HPDE6-E6E7 (cell line): ENCODE data around the gene CALD1.

Experiments used
- DNase-seq: peaks from one replicate; pipeline ENCODE4 v3.0.0; 2011; ENCODE audit warnings: missing footprints; ENCODE audit errors: extremely low spot score

The CALD1 gene

GRCh38 chr7:134925766-134926165, 146.3 kb downstream of the CALD1 start:
- no peak for DNase-seq

- no peak for DNase-seq
Observed at GRCh38 chr7:134926396-134926795, 147.0 kb downstream of the CALD1 start.

GRCh38 chr7:134927076-134927475, 147.6 kb downstream of the CALD1 start:
- DNase-seq: no peak

- DNase-seq: no peak
Observed at GRCh38 chr7:134927723-134928122, 148.3 kb downstream of the CALD1 start.

- no peak for DNase-seq
Observed at GRCh38 chr7:134928554-134928953, 149.1 kb downstream of the CALD1 start.

- no peak for DNase-seq
Observed at GRCh38 chr7:134931487-134931886, 152.1 kb downstream of the CALD1 start.

- DNase-seq: no peak
Observed at GRCh38 chr7:134932707-134933370, 153.4 kb downstream of the CALD1 start.

GRCh38 chr7:134933460-134934068, 154.1 kb downstream of the CALD1 start:
- DNase-seq: no peak

- DNase-seq: no peak
Observed at GRCh38 chr7:134935701-134936100, 156.3 kb downstream of the CALD1 start.

- DNase-seq: no peak
Observed at GRCh38 chr7:134936893-134937510, 157.6 kb downstream of the CALD1 start.

- DNase-seq: no peak
Observed at GRCh38 chr7:134938141-134938540, 158.7 kb downstream of the CALD1 start.

GRCh38 chr7:134939136-134939535, 159.7 kb downstream of the CALD1 start:
- DNase-seq: no peak

GRCh38 chr7:134940729-134941128, 161.3 kb downstream of the CALD1 start:
- no peak for DNase-seq

GRCh38 chr7:134941185-134941900, 161.9 kb downstream of the CALD1 start:
- peak; percentile 64 for DNase-seq

- DNase-seq: no peak
Observed at GRCh38 chr7:134941952-134942351, 162.5 kb downstream of the CALD1 start.

- no peak for DNase-seq
Observed at GRCh38 chr7:134942690-134943466, 163.4 kb downstream of the CALD1 start.

- peak; percentile 10 for DNase-seq
Observed at GRCh38 chr7:134943785-134944400, 164.5 kb downstream of the CALD1 start.

- DNase-seq: no peak
Observed at GRCh38 chr7:134945691-134946090, 166.3 kb downstream of the CALD1 start.

- DNase-seq: no peak
Observed at GRCh38 chr7:134946260-134946659, 166.8 kb downstream of the CALD1 start.

- no peak for DNase-seq
Observed at GRCh38 chr7:134947329-134947728, 167.9 kb downstream of the CALD1 start.

GRCh38 chr7:134947831-134948230, 168.4 kb downstream of the CALD1 start:
- no peak for DNase-seq
